GM10248 (cell line): Measurements from ENCODE around the gene SLIT3.

ENCODE experiments used
- CTCF ChIA-PET: fragments of 300-600 bp; sonication (Branson Sonifier 250); formaldehyde crosslinking; extraction: SDS; loops from one replicate; lab custom pipeline; 2021; ENCODE audit warnings: antibody characterized with exemption; lab: Yijun Ruan, JAX
- POLR2A ChIA-PET: fragments of 350-650 bp; sonication (Branson Sonifier 250); formaldehyde crosslinking; extraction: SDS; loops from one replicate; lab custom pipeline; 2020; ENCODE audit warnings: antibody characterized with exemption; lab: Yijun Ruan, JAX
- DNase-seq: peaks from one replicate; pipeline ENCODE4 v3.0.0; 2012; ENCODE audit errors: extremely low spot score
- CTCF ChIP-seq: IDR thresholded peaks from 2 replicates; pipeline ENCODE4 v1.5.1; 2012; ENCODE audit warnings: mild to moderate bottlenecking, low read depth; ENCODE audit errors: extremely low read depth, missing control alignments, control extremely low read depth

Gene SLIT3

DNA sequence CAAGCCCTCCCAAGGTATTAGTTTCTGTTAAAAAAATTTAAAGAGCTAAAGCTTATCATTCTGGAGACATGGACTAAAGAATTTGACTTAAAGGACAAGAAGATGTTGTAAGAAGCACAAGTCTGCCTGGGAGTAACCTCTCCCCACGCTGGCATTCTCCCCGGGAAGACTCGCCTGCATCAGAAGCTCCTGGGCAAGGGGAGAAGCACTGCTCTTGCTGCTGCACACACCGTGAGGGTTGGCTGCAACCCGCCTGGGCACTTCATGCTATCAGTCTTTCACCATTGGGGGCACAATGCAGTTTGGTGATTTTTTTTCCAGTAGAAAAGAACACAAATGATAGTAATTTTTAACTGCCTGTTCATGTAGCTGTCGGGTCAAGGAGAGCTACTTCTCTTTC, 529.3 kb downstream of the SLIT3 start:
- TF ChIP-seq CTCF: no peak
- DNase-seq: no peak
- ChIA-PET POLR2A (no interaction called here), CTCF (interaction anchor here (1.6 to 2.3 kb wide), 2 partner anchors 11 to 39 kb away, joined by 4 read pairs; no protein-coding TSS in a partner anchor)

- no peak for TF ChIP-seq CTCF
- ChIA-PET CTCF (interaction anchor here (1.6 to 2.3 kb wide), 2 partner anchors 11 to 40 kb away, joined by 4 read pairs; no protein-coding TSS in a partner anchor), POLR2A (no interaction called here)
- no peak for DNase-seq
Measured at GRCh38 chr5:168770996-168771395, 529.9 kb downstream of the SLIT3 start.

DNA sequence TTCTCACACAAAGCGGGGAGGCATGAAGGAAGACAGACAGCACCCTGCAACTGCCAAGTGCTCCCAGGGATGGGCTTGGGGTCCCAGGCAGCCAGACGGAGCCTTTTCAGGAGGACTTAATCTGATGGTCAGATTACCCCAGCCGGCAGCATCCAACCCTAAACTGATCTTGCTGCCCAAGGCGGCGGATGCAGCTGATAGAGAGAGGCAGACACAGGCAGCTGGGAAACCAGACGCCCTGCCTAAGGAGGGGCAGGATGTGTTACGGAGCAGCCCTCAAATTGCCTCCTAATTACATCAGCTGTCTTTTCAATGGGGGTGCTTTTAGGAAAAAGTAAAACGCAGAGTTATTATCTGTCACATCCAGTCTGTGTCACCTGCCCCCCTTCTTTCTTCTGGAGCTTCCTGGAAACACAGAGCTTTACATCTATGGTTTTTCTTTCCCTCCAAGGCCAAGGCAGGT, 530.9 kb downstream of the SLIT3 start:
- ChIA-PET POLR2A (no interaction called here), CTCF (interaction anchor here (0.8 to 2.3 kb wide), 4 partner anchors 12 to 217 kb away, joined by 3 to 4 read pairs (median 4); no protein-coding TSS in a partner anchor)
- TF ChIP-seq CTCF: no peak
- DNase-seq: no peak

- ChIA-PET POLR2A (no interaction called here), CTCF (no interaction called here)
- no peak for DNase-seq
- no peak for TF ChIP-seq CTCF
Measured at GRCh38 chr5:168768172-168768571, 532.8 kb downstream of the SLIT3 start.

DNA sequence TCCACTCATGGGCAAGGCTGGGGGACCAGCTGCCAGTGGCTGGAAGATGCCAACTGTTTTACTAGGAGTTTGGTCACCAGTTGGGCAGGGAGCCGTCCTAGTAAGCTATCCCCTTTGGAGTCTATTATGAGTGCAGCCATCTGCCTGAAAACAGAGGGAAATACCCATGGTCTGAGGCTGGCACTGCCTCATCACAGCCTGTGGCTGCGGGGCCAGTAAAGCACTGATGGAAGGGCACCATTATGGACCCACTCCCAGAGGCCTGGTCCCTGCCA, 534.6 kb downstream of the SLIT3 start:
- CTCF ChIA-PET: no interaction called here
- TF ChIP-seq CTCF: no peak
- no peak for DNase-seq
- POLR2A ChIA-PET: no interaction called here

- no peak for DNase-seq
- POLR2A ChIA-PET: no interaction called here
- CTCF ChIA-PET: no interaction called here
- no peak for TF ChIP-seq CTCF
Measured at GRCh38 chr5:168765551-168766425, 535.2 kb downstream of the SLIT3 start.
